Stimulated activated CD8-positive, alpha-beta memory T cell treated with anti-CD3 and anti-CD28 coated beads, Interleukin-7, amount 100 ng/mL, for 48 hours (primary cell): ENCODE results near the gene CFAP53.
"Not testable (repeated sequence)": the region's sequence is repeated elsewhere in the genome, so short reads cannot be mapped to it uniquely, and the experiment has no call there.

ENCODE experiments used
- DNase-seq, 2 donors: peaks; one replicate each; pipeline ENCODE4 v3.0.0-alpha.2; 2020; ENCODE audit warnings: low read depth in 1 of 2; ENCODE audit errors: extremely low read depth in 1 of 2

The CFAP53 gene

GRCh38 chr18:50274044-50274442 lies 7.7 kb upstream of the CFAP53 start:
- no peak for DNase-seq

- no peak for DNase-seq
These were observed 7.1 kb upstream of the CFAP53 start for GRCh38 chr18:50273203-50274043.

GRCh38 chr18:50272568-50272967 lies 6.3 kb upstream of the CFAP53 start:
- DNase-seq: no peak

- DNase-seq: peak; percentile 71 to 79
These were observed 1.9 kb upstream of the CFAP53 start for GRCh38 chr18:50268022-50268747.

- DNase-seq: no peak
These were observed 3.3 kb downstream of the CFAP53 start for GRCh38 chr18:50262977-50263376.

GRCh38 chr18:50250935-50251334 lies 15.4 kb downstream of the CFAP53 start:
- DNase-seq: no peak

- DNase-seq: no peak
These were observed 16.7 kb downstream of the CFAP53 start for GRCh38 chr18:50249576-50249975.

- no peak for DNase-seq
These were observed 18.7 kb downstream of the CFAP53 start for GRCh38 chr18:50247561-50247960.

- not testable (repeated sequence) for DNase-seq
These were observed 24.5 kb downstream of the CFAP53 start for GRCh38 chr18:50241768-50242167.

- DNase-seq: no peak
These were observed 26.2 kb downstream of the CFAP53 start for GRCh38 chr18:50240080-50240563.

GRCh38 chr18:50232419-50232818 lies 33.9 kb downstream of the CFAP53 start:
- no peak for DNase-seq

- no peak for DNase-seq
These were observed 34.7 kb downstream of the CFAP53 start for GRCh38 chr18:50231621-50232020.

- not testable (repeated sequence) for DNase-seq
These were observed 46.0 kb downstream of the CFAP53 start for GRCh38 chr18:50220249-50220648.

- peak in 1 of 2 donors; percentile 11 for DNase-seq
These were observed 47.7 kb downstream of the CFAP53 start for GRCh38 chr18:50218432-50219197.

GRCh38 chr18:50209311-50209710 lies 57.0 kb downstream of the CFAP53 start:
- DNase-seq: no peak

- no peak for DNase-seq
These were observed 58.6 kb downstream of the CFAP53 start for GRCh38 chr18:50207722-50208121.

- no peak for DNase-seq
These were observed 62.3 kb downstream of the CFAP53 start for GRCh38 chr18:50203801-50204604.

- DNase-seq: no peak
These were observed 64.7 kb downstream of the CFAP53 start for GRCh38 chr18:50201476-50202018.

GRCh38 chr18:50199921-50200320 lies 66.4 kb downstream of the CFAP53 start:
- no peak for DNase-seq

- DNase-seq: no peak
These were observed 66.9 kb downstream of the CFAP53 start for GRCh38 chr18:50199346-50199855.
